ENCODE measurements around the gene PNKP.
A peak's percentile ranks its signal among the peaks of the same experiment; 100 is the strongest.

Gene PNKP

DNA sequence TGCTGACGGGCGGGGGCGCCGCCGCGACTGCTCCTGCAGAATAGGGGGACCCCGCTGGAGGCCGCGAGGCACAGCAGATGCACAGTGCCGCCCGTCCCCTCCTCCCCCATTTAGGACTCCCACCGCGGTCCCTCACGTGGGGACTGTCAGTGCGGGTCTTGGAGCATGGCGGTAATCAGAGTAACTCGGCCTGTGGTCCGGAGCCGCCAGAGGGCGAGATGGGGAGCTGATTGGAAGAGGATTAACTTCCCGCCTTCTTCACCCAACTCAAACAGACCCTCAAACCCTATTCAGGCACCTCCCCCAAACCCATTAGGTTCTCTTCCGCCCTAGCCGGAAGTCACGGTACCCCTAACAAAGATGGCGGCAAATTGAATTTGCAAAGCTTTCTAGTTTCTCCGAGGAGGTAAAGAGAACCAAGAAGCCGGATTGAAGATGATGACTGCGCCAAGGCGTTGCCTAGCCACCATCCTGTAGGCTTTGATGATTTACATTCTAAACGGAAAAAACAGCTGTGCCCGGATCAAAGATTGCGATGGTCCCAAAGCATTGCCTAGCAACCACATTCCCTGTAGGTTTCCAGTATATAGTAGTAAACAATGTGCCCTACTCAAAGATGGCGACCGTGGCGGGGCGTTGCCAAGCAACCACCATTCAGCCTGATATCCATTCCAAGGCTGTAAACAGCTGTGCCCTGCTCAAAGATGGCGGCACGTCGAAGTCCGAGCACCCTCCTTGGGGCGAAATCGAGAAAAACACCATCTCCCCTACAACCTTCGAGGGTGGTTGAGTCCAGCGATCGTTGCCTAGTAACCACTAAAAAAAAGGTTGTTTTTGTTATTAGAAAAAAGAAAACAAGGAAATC is 54.1 kb downstream of the PNKP start, which contains the start of gene FUZ:
TSS of gene FUZ (minus strand) at position 296 of the 865 bp plus-strand sequence. CDS start at position 110, 186 bp downstream.
- TF ChIP-seq, protein P1, sequence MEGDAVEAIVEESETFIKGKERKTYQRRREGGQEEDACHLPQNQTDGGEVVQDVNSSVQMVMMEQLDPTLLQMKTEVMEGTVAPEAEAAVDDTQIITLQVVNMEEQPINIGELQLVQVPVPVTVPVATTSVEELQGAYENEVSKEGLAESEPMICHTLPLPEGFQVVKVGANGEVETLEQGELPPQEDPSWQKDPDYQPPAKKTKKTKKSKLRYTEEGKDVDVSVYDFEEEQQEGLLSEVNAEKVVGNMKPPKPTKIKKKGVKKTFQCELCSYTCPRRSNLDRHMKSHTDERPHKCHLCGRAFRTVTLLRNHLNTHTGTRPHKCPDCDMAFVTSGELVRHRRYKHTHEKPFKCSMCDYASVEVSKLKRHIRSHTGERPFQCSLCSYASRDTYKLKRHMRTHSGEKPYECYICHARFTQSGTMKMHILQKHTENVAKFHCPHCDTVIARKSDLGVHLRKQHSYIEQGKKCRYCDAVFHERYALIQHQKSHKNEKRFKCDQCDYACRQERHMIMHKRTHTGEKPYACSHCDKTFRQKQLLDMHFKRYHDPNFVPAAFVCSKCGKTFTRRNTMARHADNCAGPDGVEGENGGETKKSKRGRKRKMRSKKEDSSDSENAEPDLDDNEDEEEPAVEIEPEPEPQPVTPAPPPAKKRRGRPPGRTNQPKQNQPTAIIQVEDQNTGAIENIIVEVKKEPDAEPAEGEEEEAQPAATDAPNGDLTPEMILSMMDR (conservative IDR thresholded peaks at IDR 0.05; ENCODE audit: control insufficient read depth, insufficient read depth, low read depth, low read length) = peak; percentile 24
- DNase-seq (ENCODE audit: low read depth) = peak; percentile 99
- H3K4me3 ChIP-seq (ENCODE audit: control insufficient read depth, low read depth, low read length) = peak within 1 kb of the TSS; percentile 76

- DNase-seq (ENCODE audit: low read depth) = no peak
- TF ChIP-seq, protein P1 (conservative IDR thresholded peaks at IDR 0.05; ENCODE audit: control insufficient read depth, insufficient read depth, low read depth, low read length) = no peak
- peak overlapping the region; percentile 76 for H3K4me3 ChIP-seq (ENCODE audit: control insufficient read depth, low read depth, low read length)
These were observed 54.9 kb downstream of the PNKP start for GRCh38 chr19:49812452-49812996.

GRCh38 chr19:49811328-49811727 is 56.0 kb downstream of the PNKP start:
- TF ChIP-seq, protein P1 (conservative IDR thresholded peaks at IDR 0.05; ENCODE audit: control insufficient read depth, insufficient read depth, low read depth, low read length) = no peak
- no peak for DNase-seq (ENCODE audit: low read depth)
- no peak overlapping the region for H3K4me3 ChIP-seq (ENCODE audit: control insufficient read depth, low read depth, low read length)
